ENCODE results near the gene NT5C2.

Gene NT5C2

DNA sequence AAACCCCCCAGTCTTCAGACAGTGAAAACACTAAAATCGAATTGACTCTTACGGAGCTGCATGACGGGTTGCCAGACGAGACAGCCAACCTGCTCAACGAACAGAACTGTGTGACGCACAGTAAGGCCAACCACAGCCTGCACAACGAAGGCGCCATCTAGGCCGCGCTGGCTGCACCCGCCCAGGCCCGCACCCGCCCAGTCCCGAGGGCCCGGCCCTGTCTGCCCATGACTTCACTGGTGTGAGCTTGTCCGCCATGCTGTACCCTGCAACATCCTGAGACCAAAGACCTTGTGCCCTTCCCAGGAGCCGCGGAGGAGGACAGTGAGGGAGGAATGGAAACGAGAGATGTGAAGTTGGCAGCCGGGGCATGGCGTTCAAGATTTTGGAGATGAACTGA, 116.1 kb downstream of the NT5C2 start:
- TF ChIP-seq, protein P1, sequence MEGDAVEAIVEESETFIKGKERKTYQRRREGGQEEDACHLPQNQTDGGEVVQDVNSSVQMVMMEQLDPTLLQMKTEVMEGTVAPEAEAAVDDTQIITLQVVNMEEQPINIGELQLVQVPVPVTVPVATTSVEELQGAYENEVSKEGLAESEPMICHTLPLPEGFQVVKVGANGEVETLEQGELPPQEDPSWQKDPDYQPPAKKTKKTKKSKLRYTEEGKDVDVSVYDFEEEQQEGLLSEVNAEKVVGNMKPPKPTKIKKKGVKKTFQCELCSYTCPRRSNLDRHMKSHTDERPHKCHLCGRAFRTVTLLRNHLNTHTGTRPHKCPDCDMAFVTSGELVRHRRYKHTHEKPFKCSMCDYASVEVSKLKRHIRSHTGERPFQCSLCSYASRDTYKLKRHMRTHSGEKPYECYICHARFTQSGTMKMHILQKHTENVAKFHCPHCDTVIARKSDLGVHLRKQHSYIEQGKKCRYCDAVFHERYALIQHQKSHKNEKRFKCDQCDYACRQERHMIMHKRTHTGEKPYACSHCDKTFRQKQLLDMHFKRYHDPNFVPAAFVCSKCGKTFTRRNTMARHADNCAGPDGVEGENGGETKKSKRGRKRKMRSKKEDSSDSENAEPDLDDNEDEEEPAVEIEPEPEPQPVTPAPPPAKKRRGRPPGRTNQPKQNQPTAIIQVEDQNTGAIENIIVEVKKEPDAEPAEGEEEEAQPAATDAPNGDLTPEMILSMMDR (IDR thresholded peaks at IDR 0.05) = no peak

DNA sequence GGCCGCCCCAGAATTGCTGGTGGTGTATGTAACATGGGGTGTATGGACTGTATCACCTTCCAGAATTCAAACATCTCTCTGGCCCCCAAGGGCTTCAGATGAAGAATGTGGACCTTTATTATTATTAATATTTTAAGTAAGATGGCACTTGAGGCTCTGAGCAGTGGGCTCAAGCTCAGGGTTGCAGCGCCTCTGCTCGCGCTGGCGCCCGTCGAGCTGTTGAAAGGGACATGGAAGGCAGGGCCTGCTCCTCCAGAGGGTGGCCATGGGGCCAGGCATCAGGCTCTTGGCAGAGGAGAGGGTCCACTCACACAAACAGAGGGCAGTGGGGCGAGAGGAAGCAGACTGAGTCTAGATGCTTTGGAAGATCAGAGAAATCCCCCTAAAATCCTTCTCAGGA, 120.2 kb downstream of the NT5C2 start:
- TF ChIP-seq, protein P1 (IDR thresholded peaks at IDR 0.05) = no peak

DNA sequence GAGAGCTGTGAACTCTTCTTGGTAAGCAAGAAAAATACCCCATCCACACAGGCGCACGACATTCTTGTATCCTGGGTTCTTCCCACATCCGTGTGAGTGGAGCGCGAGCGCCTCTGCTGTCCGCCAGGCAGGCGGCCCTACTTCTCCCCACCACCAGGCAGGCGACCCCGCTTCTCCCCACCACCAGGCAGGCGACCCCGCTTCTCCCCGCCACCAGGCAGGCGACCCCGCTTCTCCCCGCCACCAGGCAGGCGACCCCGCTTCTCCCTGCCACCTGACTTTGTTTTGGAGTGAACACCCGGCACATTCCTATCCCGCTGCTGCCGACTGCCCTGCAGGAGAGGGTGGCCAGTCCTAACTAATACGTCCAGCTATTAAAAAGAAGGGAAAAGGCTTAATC, 120.8 kb downstream of the NT5C2 start:
- TF ChIP-seq, protein P1 (IDR thresholded peaks at IDR 0.05) = no peak

DNA sequence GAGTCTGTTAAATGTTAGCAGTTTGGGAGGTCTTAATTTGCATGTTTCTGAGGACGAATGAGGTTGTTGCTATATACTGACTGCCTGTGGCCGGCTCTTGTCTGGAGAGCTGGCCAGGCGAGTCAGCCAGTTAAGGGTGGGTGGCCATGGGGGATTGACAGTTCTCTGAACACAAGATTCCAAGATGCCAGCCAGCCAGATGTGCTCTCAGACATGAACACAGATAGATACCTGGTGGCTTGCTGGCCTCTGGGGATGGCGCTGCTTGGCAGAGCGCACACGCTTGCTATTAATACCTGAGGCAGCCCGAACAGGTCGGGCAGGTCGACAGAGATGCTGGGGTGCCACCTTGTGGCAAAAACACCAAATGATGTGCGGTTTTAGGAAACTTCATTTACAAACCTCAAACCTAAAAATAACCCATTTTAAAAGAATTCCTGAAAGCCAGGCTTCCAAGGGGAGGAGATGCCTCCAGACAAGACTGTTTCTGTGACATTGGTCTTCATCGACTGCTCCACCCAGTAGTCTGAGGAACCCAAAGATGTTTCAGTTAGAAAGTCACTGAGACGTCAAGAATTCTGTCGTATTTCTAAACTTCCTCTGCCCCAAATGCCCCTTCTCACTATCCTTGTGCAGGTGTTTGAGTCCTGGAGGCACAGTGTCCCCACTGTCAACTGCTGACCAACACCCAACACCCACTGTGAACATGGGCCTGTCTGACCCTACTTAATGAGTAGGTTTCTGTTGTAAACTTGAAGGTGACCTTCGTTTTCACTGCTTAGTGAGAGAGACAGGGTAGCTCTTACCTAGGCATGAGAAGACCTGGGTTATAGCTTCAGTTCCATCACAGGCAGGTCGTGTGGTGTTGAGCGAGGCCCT, 123.4 kb downstream of the NT5C2 start:
- TF ChIP-seq, protein P1 (IDR thresholded peaks at IDR 0.05) = peak; percentile 72

DNA sequence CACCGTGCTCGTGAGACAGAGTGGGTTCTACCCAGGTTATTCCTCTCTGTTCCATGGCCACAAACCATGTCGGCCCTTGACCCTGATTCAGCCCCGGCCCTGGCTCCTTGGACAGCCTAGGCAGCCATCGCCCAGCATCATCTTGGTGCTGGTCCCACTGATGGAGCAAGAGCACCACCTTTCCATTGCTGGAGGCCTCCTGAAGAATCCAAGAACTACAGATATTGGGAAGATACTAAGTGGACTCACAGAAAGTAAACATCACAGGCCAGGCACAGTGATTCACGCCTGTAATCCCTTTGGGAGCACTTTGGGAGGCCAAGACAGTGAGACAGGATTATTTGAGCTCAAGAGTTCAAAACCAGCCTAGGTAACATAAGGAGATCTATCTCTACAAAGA, 125.1 kb downstream of the NT5C2 start:
- TF ChIP-seq, protein P1 (IDR thresholded peaks at IDR 0.05) = no peak

DNA sequence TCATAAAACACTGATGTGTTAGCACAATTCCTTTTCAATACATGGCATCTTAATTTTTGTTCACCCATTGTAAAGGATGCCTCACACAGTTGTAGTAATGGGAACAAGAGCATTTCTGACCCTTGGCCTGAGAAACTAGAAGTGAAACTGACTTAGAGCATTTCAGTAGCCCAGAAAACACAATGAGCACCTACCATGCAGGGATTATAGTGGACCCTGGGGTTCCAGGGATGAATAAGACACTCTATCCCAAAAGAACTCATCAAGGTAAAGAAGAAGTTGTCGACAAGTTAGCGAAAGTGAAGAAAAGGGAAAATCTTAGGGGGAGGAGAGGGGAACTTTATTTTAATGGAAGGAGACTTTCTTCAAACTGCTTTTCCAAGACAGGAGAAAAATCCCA, 125.6 kb downstream of the NT5C2 start:
- TF ChIP-seq, protein P1 (IDR thresholded peaks at IDR 0.05) = no peak

DNA sequence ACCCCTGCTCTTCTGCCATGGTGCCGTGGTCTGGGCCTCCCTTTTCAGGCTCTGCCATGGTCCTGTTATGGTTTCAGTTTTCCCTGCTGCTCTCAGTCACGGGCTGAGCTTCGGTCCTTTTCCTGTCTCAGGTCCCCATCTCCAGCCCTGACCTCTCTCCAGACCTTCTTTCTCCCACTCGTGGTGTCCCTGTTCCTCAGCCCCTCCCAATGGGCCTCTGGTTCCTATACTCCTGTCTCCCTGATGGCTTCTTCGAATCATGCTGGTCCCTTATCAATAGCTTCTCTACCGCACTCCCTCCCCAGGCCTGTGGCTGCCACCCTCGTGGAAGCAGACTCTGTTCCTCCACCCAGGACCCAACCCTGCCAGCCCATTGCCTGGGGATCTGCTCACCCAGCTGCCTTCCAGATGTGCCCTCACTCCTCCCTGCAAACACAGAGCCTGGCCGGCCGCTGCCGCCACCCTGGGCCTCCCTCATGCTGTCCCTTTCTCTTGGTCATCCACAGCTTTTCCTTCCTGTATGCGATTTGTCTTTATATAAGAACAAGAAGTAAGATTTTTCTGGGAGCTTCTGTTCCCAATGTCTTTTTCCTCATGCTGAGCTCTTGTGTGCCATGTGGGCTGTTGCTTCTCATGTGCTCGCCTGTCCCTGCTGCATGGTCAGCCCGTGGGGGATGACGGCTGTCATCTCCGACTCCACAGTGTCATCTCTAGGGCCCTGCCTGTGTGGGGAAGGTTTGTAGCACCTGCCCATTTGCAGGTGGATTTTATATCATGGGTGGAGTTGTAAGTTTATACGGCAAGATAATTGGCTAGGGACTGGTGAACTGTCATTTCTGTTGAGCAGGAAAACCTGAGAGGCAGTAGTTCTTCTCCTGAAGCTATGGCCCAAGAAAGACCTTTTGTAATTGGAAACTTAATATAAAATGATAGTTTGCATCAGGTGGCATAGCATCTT, 126.7 kb downstream of the NT5C2 start:
- TF ChIP-seq, protein P1 (IDR thresholded peaks at IDR 0.05) = no peak

Data from LNCAP (cell line).